HG02870 (cell line): ENCODE measurements around the gene CCNJL.
"Not testable (repeated sequence)": the region's sequence is repeated elsewhere in the genome, so short reads cannot be mapped to it uniquely, and the experiment has no call there.

Source experiments
- ATAC-seq: cut with Tn5 transposase; IDR thresholded peaks from one replicate; pipeline ENCODE4 v1.9.1; 2021; ENCODE audit warnings: mild to moderate bottlenecking, moderate library complexity; ENCODE audit not compliant: unreplicated experiment

The CCNJL gene

GRCh38 chr5:160334716-160335115 lies 22.4 kb upstream of the CCNJL start:
- not testable (repeated sequence) for ATAC-seq

- ATAC-seq, result no peak
Observed at GRCh38 chr5:160333721-160334120, 21.4 kb upstream of the CCNJL start.

DNA sequence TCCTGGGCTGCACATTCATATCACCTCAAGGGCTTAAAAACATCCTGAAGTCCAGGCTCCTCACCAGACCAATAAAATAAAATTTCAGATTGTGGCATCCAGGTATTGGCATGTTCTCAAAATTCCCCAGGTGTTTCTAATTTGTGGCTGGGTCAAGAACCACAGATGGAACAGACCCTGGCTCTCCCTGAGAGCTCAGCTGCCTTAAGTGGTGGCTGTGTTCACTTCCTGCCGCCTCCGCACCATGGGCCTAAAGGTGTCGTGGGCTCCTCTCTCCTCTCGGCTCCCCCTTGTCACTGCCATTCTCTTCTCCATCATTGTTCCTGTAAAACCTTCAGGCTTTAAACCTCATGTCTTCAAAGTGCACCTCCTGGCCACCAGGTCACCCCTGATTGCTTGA lies 17.8 kb upstream of the CCNJL start:
- ATAC-seq, result no peak

- no peak for ATAC-seq
Observed at GRCh38 chr5:160327818-160328217, 15.5 kb upstream of the CCNJL start.

DNA sequence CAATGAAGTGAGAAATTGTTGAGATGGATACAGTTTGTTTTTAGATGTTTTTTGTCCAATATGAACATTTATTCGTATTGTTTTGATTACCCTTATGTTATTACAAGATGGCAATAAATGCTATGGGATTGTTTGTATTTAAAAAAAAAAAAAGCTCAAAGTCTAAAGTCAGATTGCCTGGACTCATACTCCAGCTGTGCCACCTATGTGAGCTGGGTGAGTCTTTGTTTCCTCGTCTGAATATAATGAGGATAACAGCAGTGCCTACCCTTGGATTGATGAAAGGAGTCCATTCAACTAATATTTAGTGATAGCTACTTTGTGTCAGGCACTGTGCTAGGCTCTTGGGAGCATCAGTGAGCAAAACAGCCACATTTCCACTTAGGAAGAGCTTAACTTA lies 14.6 kb upstream of the CCNJL start:
- ATAC-seq, result no peak

GRCh38 chr5:160325716-160326115 lies 13.4 kb upstream of the CCNJL start:
- ATAC-seq, result no peak

DNA sequence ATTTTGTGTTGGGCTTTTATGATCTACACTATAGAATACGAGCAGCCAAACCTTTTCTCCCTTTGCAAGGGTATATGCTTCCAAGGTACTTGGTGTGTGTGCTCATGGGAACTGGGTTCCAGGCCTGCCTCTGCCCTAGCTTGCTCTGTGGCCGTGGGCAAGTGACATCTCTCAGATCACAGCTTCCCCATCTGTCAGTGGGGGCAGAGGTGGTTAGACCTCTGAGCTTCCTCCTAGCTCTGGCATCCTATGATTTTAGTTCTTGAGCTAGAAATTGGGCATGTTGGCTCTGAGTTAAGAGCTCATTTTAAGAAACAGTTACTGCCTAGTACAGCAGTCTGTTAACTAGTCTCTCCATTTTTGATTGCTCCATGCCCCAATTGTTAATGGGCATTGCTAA lies 12.5 kb upstream of the CCNJL start:
- ATAC-seq, result no peak

GRCh38 chr5:160318409-160318808 lies 6.0 kb upstream of the CCNJL start:
- no peak for ATAC-seq

DNA sequence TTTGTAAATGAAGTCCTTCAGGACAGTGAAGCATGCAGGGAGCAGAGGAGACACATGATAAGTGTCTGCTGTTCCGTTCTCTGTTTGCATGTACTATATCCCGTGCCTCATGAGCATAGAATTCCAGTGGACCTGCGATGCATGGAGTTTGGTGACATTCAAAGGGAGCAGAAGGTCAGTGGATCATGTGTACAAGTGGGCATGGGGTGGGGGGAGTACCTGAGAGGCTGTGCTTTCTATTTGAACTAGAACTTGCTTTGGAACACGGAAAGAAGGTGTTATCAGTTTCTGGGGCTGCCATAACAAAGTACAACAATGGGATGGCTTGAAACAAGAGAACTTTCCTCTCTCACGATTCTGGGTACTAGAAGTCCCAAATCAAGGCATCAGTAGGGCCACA lies 5.1 kb upstream of the CCNJL start:
- ATAC-seq, result no peak

GRCh38 chr5:160315968-160316367 lies 3.6 kb upstream of the CCNJL start:
- ATAC-seq, result no peak

- ATAC-seq, result no peak
Observed at GRCh38 chr5:160312960-160313727, 780 bp upstream of the CCNJL start.

DNA sequence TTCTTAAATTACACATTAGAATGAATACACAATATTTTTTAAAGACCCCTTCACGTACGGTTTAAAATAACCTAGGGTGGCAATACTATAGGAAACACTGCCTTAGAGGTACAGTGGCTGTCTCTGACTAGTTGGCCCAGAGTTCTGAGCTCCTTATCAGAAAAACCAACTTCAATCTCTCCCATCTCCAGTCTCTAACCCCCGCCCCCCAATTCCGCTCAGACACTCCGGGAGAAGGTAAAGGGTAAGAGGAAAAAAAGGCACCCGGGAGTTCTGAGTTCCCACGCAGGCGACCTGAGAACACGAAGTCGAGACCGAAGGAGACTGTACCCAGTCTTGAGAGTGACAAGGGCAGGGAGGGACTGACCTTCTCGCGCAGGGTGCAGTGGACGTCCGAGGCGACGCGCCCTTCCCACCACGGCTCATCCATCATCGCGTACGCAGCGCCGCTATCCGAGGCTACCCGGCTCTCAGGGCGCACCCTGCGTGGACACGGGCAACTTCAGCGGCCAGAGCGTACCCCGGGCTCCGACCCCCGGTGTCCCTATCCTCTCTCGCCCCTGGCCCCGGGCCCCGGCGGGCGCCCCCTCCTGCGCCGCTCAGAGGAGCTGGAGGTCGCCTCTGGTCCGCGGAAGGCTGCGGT lies 752 bp downstream of the CCNJL start:
- ATAC-seq, result no peak

DNA sequence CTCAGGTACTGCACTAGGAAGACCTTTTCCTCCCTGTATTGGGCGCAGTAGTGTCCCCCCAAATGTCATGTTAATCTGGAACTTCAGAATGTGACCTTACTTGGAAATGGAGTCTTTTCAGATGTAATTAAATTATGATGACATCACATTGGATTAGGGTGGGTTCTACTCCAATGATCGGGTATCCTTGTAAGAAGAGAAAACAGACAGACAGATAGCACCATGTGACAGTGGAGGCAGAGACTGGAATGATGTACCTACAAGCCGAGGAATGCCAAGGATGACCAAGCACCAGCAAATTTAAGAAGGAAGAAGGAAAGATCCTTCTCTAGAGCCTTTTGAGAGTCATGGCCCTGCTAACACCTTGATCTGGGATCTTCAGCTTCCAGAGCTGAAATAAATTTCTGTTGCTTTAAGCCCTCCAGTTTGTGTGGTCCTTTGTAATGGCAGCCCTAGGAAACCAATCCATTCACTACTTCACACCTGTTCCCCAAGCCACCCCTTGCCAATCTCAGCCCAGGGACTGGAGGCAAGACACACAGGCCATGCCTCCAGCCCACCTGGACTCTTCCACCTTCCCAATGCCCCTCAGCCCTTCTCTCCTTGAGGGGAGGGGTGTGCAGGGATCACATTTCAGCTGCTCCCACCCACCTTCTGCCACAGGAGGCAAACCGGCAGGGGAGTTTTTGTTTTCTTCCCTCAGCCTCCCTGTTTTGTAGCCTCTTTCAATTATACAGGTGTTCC lies 1.6 kb downstream of the CCNJL start:
- ATAC-seq, result no peak

- no peak for ATAC-seq
Observed at GRCh38 chr5:160310140-160310539, 2.2 kb downstream of the CCNJL start.

DNA sequence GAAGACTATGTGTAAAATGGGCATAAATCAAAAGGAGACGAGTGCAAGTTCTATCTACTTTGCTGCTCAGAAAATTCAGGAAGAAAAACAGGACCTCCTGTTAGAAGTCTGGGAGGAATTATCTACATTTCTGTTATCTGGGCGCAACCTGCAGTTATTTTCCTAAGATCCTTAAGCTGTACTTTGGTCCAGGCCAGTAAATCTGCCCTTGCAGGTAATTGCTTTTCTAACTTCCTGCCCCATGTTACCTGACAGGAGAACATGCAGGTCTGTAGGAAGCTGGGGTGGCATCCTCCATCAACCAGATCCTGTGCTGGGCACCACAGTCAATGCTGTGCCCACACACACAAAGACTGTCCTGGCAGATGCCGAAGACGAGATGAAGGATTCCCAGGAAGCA lies 5.7 kb downstream of the CCNJL start:
- no peak for ATAC-seq

DNA sequence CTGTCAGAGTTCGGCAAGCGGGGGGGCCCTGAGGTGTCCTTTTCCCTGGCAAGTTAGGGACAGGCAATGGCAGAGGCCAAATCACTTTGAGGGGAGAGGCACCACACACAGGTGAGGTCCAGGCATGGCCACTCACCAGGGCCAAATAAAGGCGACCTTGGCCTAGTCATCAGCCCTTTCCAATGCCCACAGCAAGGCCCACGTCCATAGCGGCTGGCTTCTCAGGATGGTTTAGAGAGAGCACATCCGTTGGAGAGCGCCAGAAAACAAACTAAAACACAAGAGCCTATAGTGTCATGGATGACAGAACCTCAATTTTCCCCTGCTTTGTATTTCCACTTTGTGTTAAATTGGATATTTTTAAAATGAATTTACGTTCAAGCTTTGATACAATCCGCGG lies 7.0 kb downstream of the CCNJL start:
- ATAC-seq, result no peak

GRCh38 chr5:160303690-160304089 lies 8.7 kb downstream of the CCNJL start:
- no peak for ATAC-seq

DNA sequence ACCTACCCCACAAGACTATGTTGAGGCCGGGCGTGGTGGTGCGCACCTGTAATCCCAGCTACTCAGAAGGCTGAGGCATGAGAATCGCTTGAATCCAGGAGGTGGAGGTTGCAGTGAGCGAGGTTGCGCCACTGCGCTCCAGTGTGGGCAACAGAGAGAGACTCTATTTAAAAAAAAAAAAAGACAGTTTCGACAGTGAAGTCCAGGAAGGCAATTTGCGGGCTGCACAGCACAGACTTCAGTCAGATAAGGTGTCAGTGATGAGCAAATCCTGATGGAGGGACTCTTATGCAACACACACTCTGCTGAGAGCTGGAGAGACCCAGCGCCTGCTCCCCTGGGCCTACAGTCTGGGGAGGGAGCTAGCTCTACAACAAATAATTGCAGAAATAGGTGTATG lies 14.2 kb downstream of the CCNJL start:
- no peak for ATAC-seq

DNA sequence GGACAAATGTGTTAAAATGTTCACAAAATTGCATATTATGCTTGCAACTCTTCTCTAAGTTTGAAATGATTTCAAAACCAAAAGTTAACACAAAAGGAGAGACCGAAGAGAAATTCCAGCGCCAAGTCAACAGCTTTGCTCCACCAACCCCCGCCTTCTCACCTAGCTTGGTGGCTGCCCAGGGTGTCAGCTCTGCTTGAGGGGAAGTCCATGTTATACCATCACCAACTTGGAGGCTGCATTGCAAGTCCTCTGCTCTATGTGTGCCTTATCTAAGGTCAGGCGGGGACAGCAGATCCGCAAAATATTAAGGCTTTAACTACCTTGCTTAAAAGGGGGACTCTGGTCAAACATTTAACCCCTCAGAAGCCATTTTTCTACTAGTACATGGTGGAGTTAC lies 14.6 kb downstream of the CCNJL start:
- ATAC-seq, result no peak

DNA sequence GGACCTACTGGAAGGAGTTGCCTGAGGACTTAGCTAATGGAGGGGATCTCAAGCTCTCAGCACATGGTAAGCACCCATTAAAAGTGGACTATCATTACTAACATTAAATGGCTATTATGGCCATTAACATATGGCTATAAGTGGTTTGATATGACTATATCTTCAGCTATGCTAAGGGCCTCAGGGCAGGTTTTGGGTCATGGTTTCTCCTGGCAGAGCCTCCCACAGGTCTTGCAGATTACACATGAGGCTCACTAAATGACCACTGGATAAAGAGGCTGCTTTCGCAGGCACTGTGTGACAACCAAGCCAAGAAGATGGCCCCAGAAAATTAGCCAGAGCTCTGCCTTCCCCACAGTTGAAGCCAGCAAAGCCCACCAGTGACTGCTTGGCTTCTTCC lies 15.4 kb downstream of the CCNJL start:
- no peak for ATAC-seq

DNA sequence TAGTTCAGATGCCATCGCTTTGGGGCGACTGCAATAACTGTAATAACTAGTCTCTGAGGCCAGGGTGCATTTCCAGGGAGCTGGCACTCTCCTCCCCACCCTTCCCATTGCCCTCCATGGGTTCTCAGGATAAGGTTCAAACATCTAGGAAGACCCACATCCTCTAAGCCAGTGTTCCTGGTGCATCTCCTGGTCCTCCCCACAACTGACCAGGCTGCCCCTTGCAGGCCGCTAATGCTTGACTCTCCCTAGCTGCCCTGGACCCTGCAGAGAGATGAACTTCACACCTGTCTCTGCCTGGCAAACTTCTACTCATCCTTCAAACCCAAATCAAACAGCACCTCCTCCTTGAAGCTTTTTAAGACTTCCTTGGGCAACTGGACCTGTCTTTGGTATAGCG lies 15.9 kb downstream of the CCNJL start:
- no peak for ATAC-seq
